T-helper 2 cell treated with Interferon-gamma antibody and Interleukin-4, amounts not matched to agents 5 μg/mL and 100 μg/mL, for 36 hours (primary cell): ENCODE results near the gene ADGRE1.

Experiments used
- DNase-seq: peaks from one replicate; pipeline ENCODE4 v3.0.0; 2021; ENCODE audit warnings: low spot score
- H3K27ac Mint-ChIP-seq: one replicate; pipeline ENCODE4 v1.8.0; 2021; ENCODE audit warnings: mild to moderate bottlenecking, mixed read lengths
- H3K27me3 Mint-ChIP-seq: one replicate; pipeline ENCODE4 v1.8.0; 2021; ENCODE audit warnings: low read depth, mixed read lengths
- H3K36me3 Mint-ChIP-seq: one replicate; pipeline ENCODE4 v1.8.0; 2021; ENCODE audit warnings: low read depth, mixed read lengths
- H3K4me1 Mint-ChIP-seq: one replicate; pipeline ENCODE4 v1.8.0; 2021; ENCODE audit warnings: low read depth, mixed read lengths
- H3K4me3 Mint-ChIP-seq: one replicate; pipeline ENCODE4 v1.8.0; 2022; ENCODE audit warnings: mild to moderate bottlenecking, moderate library complexity, mixed read lengths
- H3K9me3 Mint-ChIP-seq: one replicate; pipeline ENCODE4 v1.8.0; 2021; ENCODE audit warnings: mixed read lengths

The ADGRE1 gene

GRCh38 chr19:6948884-6949283, 61.5 kb downstream of the ADGRE1 start:
- peaks cover 14% of the 10 kb centered on the region for H3K4me1 Mint-ChIP-seq
- H3K4me3 Mint-ChIP-seq = no peak overlapping the region
- H3K36me3 Mint-ChIP-seq = peaks cover 1% of the 10 kb centered on the region
- H3K27me3 Mint-ChIP-seq = peaks cover 2% of the 10 kb centered on the region
- H3K9me3 Mint-ChIP-seq = peaks cover 9% of the 10 kb centered on the region
- no peak overlapping the region for H3K27ac Mint-ChIP-seq
- no peak for DNase-seq

GRCh38 chr19:6952956-6953355, 65.6 kb downstream of the ADGRE1 start:
- Mint-ChIP-seq H3K27me3 (peaks cover 2% of the 10 kb centered on the region), H3K4me3 (no peak overlapping the region), H3K36me3 (no peaks in the 10 kb centered on the region), H3K27ac (no peak overlapping the region), H3K4me1 (peaks cover 4% of the 10 kb centered on the region), H3K9me3 (no peaks in the 10 kb centered on the region)
- DNase-seq = no peak

- Mint-ChIP-seq H3K4me1 (no peaks in the 10 kb centered on the region), H3K27me3 (no peaks in the 10 kb centered on the region), H3K27ac (no peak overlapping the region), H3K4me3 (no peak overlapping the region), H3K9me3 (no peaks in the 10 kb centered on the region), H3K36me3 (no peaks in the 10 kb centered on the region)
- no peak for DNase-seq
These were observed 67.7 kb downstream of the ADGRE1 start for GRCh38 chr19:6955082-6955481.

- DNase-seq = no peak
- Mint-ChIP-seq H3K4me1 (no peaks in the 10 kb centered on the region), H3K4me3 (no peak overlapping the region), H3K27ac (no peak overlapping the region), H3K27me3 (no peaks in the 10 kb centered on the region), H3K9me3 (no peaks in the 10 kb centered on the region), H3K36me3 (no peaks in the 10 kb centered on the region)
These were observed 69.2 kb downstream of the ADGRE1 start for GRCh38 chr19:6956573-6956972.

GRCh38 chr19:6958791-6959190, 71.4 kb downstream of the ADGRE1 start:
- H3K27me3 Mint-ChIP-seq = no peaks in the 10 kb centered on the region
- H3K36me3 Mint-ChIP-seq = no peaks in the 10 kb centered on the region
- H3K4me1 Mint-ChIP-seq = no peaks in the 10 kb centered on the region
- no peak overlapping the region for H3K4me3 Mint-ChIP-seq
- no peak for DNase-seq
- no peaks in the 10 kb centered on the region for H3K9me3 Mint-ChIP-seq
- no peak overlapping the region for H3K27ac Mint-ChIP-seq

- Mint-ChIP-seq H3K4me3 (no peak overlapping the region), H3K36me3 (no peaks in the 10 kb centered on the region), H3K9me3 (no peaks in the 10 kb centered on the region), H3K27ac (no peak overlapping the region), H3K27me3 (no peaks in the 10 kb centered on the region), H3K4me1 (no peaks in the 10 kb centered on the region)
- no peak for DNase-seq
These were observed 76.0 kb downstream of the ADGRE1 start for GRCh38 chr19:6963244-6963852.

GRCh38 chr19:6963937-6964336, 76.6 kb downstream of the ADGRE1 start:
- Mint-ChIP-seq H3K36me3 (no peaks in the 10 kb centered on the region), H3K4me1 (no peaks in the 10 kb centered on the region), H3K4me3 (no peak overlapping the region), H3K9me3 (no peaks in the 10 kb centered on the region), H3K27me3 (no peaks in the 10 kb centered on the region), H3K27ac (no peak overlapping the region)
- DNase-seq = no peak

GRCh38 chr19:6967967-6968366, 80.6 kb downstream of the ADGRE1 start:
- H3K27ac Mint-ChIP-seq = no peak overlapping the region
- no peaks in the 10 kb centered on the region for H3K9me3 Mint-ChIP-seq
- no peak overlapping the region for H3K4me3 Mint-ChIP-seq
- DNase-seq = no peak
- no peaks in the 10 kb centered on the region for H3K36me3 Mint-ChIP-seq
- no peaks in the 10 kb centered on the region for H3K4me1 Mint-ChIP-seq
- H3K27me3 Mint-ChIP-seq = no peaks in the 10 kb centered on the region

- Mint-ChIP-seq H3K36me3 (no peaks in the 10 kb centered on the region), H3K27ac (no peak overlapping the region), H3K4me3 (no peak overlapping the region), H3K9me3 (no peaks in the 10 kb centered on the region), H3K4me1 (no peaks in the 10 kb centered on the region), H3K27me3 (no peaks in the 10 kb centered on the region)
- no peak for DNase-seq
These were observed 82.1 kb downstream of the ADGRE1 start for GRCh38 chr19:6969490-6969889.

GRCh38 chr19:6970021-6970420, 82.6 kb downstream of the ADGRE1 start:
- H3K27me3 Mint-ChIP-seq = no peaks in the 10 kb centered on the region
- H3K36me3 Mint-ChIP-seq = no peaks in the 10 kb centered on the region
- no peak overlapping the region for H3K27ac Mint-ChIP-seq
- H3K9me3 Mint-ChIP-seq = no peaks in the 10 kb centered on the region
- no peak for DNase-seq
- no peak overlapping the region for H3K4me3 Mint-ChIP-seq
- no peaks in the 10 kb centered on the region for H3K4me1 Mint-ChIP-seq

- no peak for DNase-seq
- H3K27ac Mint-ChIP-seq = no peak overlapping the region
- H3K4me3 Mint-ChIP-seq = no peak overlapping the region
These were observed 83.1 kb downstream of the ADGRE1 start for GRCh38 chr19:6970443-6970842.

GRCh38 chr19:6971366-6971765, 84.0 kb downstream of the ADGRE1 start:
- Mint-ChIP-seq H3K27ac (no peak overlapping the region), H3K9me3 (no peaks in the 10 kb centered on the region), H3K4me3 (no peak overlapping the region), H3K36me3 (no peaks in the 10 kb centered on the region), H3K4me1 (no peaks in the 10 kb centered on the region), H3K27me3 (no peaks in the 10 kb centered on the region)
- DNase-seq = no peak

More at GRCh38 chr19:6970443-6970842, 83.1 kb downstream of the ADGRE1 start:
- Mint-ChIP-seq H3K4me1 (no peaks in the 10 kb centered on the region), H3K36me3 (no peaks in the 10 kb centered on the region), H3K27me3 (no peaks in the 10 kb centered on the region), H3K9me3 (no peaks in the 10 kb centered on the region)

- Mint-ChIP-seq H3K9me3 (peaks cover 21% of the 10 kb centered on the region), H3K36me3 (no peaks in the 10 kb centered on the region), H3K4me1 (peaks cover 3% of the 10 kb centered on the region), H3K4me3 (no peak overlapping the region), H3K27me3 (no peaks in the 10 kb centered on the region), H3K27ac (no peak overlapping the region)
- no peak for DNase-seq
These were observed 88.8 kb downstream of the ADGRE1 start for GRCh38 chr19:6976197-6976596.

GRCh38 chr19:6979399-6979798, 92.0 kb downstream of the ADGRE1 start:
- peaks cover 40% of the 10 kb centered on the region for H3K9me3 Mint-ChIP-seq
- H3K4me3 Mint-ChIP-seq = no peak overlapping the region
- H3K4me1 Mint-ChIP-seq = peaks cover 3% of the 10 kb centered on the region
- H3K27ac Mint-ChIP-seq = no peak overlapping the region
- no peaks in the 10 kb centered on the region for H3K36me3 Mint-ChIP-seq
- DNase-seq = no peak
- no peaks in the 10 kb centered on the region for H3K27me3 Mint-ChIP-seq

GRCh38 chr19:6983448-6983847, 96.1 kb downstream of the ADGRE1 start:
- DNase-seq = no peak
- H3K36me3 Mint-ChIP-seq = peaks cover 7% of the 10 kb centered on the region
- H3K4me1 Mint-ChIP-seq = peaks cover 3% of the 10 kb centered on the region
- peaks cover 39% of the 10 kb centered on the region for H3K9me3 Mint-ChIP-seq
- H3K27me3 Mint-ChIP-seq = no peaks in the 10 kb centered on the region
- H3K27ac Mint-ChIP-seq = no peak overlapping the region
- H3K4me3 Mint-ChIP-seq = no peak overlapping the region
